HG03575 (cell line): ENCODE results near the gene ABLIM1.

ENCODE experiments used
- ATAC-seq: cut with Tn5 transposase; IDR thresholded peaks from one replicate; pipeline ENCODE4 v1.9.1; 2021; ENCODE audit not compliant: unreplicated experiment, insufficient number of reproducible peaks, low FRiP score; ENCODE audit errors: extremely low read depth

The ABLIM1 gene

GRCh38 chr10:114650831-114651230 lies 7.2 kb downstream of the ABLIM1 start:
- ATAC-seq = no peak

DNA sequence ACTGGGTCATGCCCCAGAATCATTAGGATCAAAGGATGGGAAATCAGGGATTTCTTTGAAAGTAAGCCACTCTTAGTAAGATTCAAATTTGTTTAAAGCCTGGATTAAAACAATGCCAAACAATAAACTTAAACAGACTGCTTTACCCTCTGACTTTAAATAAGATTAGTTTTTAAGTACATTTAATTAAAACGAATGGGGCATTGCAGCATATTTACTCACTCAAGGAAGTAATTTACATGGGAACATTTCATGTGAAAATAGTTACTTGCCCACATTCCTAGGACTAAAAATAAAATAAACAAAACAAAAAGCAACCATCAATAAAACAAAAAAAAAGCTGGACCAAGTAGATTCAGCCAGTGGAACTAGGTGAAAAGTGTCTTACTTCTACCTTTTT lies 7.8 kb downstream of the ABLIM1 start:
- ATAC-seq = no peak

- ATAC-seq = no peak
These were observed 8.7 kb downstream of the ABLIM1 start for GRCh38 chr10:114649217-114649903.

DNA sequence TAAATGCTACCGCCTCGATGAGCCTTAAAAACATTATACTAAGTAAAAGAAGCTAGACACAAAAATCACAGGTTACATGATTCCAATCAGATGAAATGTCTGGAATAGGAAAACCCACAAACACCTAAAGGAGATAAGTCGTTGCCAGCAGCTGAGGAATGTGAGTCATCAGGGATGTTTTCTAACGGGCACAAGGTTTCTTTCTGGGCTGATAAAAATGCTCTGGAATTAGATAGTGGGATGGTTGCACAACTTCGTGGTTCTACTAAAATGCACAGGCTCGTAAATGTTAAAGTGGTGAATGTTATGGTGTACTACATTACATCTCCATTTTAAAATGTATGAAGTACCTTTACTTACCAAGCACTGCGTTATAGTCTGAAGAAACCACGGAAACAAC lies 9.7 kb downstream of the ABLIM1 start:
- ATAC-seq = no peak

DNA sequence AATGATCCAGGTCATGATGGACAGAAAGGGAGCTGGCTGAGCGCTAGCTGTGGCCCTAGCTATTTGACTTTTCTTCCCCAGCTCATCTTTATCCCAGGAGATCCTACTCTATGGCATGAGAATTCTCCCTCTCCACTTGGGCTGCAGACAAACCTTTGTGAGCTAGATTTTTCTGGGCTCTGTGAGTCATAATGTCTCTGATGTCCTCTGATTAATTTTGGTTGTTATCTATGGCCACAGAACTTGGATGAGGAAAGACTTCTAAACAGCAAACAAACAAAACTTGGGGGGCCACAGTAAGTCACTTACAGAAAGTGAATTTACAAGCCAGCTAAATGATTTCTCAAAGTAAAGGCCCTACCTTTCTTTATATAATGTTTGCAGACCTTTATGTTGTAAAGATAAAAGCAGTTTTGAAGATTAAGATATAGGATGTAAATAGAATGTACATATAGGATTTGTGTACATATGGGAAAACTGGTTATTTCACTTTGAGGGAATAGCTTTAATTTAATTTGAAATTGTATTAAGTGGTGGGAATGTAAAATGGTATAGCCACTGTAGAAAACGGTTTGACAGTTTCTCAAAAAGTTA lies 10.4 kb downstream of the ABLIM1 start:
- ATAC-seq = no peak

DNA sequence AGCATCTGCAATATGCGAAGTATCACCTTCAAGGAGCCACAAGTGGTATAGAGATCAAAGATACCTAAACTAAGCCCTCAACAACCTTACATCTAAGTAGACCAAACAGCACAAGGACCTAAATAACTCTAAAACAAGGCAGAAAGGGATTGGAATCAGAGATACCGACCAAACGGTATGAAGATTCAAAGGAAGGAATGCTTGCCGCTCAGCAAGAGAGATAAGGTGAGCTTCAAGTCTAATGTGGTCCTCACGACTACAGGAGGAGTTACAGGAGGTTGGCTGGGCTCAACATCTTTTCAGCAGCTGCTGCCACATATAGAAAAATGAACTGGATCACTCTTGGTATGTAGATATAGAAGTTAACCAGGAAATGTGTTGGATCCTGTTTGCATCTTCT lies 11.6 kb downstream of the ABLIM1 start:
- ATAC-seq = no peak

DNA sequence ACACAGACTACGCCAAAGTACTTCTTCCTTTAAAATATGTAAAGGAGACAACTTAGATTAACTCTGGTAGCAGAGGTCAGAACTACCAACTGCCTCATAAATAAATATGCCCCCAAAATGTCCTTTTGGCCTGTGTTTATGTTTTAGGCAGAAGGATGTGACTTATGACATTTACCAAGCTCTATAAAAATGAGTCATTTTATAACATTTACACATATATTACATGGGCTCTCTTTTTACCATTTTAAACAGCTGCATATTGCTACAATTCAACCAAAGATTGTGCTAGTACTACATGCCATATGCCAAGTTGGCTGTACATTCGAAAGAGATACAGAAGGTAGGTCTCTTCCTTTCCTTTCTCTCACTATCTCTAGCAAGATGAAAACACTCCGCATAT lies 12.4 kb downstream of the ABLIM1 start:
- no peak for ATAC-seq

DNA sequence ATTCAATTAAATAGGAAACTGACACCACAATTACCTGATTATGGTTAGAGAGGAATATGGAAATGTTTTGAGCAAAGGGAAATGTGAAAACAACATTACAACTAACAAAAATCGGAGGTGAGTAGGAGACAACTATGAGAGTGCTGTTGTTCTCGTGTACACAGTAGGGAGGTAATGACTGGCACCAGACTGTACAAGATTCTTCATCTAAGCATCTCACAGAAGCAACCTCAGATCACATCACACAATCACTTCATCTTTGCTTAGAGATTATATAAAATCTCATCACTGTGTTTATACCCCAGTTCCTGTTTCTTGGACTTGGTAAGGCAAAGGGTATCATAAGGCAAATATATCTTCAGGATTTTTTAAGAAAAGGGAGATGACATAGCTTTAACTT lies 14.9 kb downstream of the ABLIM1 start:
- ATAC-seq = no peak

DNA sequence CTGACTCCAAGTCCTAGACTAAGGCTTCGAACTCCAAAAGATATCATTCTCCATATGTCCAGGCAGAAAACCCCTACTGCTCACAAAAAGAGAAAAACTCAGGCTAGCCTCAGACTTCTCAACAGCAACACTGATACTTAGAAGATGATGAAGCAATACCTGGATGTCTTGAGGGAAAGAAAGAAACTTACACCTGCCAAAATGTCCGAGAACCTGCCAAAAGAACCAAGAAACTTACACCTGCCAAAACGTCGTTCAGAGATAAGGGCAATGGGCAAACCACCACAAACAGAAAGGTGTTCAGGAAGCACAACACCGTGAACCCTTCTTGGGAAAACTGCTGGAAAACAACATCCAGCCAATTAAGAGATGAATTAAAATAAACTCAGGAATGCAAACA lies 15.3 kb downstream of the ABLIM1 start:
- no peak for ATAC-seq

DNA sequence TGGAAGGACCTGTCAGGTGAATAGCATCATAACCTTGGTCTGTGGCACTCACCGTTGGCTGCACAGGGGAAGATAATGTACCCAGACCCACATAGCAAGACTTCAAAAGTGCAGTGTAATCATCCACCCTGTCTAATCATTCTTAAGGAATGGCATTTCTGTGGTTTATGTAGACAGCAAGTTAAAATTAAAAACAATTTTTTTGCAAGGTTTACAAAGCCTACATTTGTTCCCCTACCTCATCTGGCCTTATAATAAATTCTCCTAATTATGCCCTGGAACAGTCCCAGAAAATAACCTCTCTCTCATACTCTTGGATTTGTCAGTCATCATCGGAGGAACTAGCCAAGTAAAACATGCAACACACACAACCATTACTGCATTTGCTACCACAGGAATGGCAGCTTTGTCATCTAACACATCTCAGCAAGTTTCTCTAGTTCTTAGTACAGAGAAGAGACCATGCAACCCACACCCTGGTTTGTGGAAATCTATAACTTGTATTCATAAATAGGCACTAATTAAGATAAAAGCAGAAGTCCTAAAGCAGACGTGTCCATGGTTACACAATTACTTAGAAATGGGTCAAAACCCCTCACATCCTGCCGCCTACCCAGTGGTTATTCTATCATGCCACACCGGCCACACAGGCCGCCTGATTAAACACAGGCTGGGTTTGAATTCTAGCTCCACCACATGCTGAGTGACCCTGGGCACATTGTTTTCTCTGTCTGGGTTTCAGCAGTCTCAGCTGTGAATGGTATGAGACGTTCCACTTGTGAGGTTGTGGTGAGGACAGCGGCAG lies 19.1 kb downstream of the ABLIM1 start:
- no peak for ATAC-seq

DNA sequence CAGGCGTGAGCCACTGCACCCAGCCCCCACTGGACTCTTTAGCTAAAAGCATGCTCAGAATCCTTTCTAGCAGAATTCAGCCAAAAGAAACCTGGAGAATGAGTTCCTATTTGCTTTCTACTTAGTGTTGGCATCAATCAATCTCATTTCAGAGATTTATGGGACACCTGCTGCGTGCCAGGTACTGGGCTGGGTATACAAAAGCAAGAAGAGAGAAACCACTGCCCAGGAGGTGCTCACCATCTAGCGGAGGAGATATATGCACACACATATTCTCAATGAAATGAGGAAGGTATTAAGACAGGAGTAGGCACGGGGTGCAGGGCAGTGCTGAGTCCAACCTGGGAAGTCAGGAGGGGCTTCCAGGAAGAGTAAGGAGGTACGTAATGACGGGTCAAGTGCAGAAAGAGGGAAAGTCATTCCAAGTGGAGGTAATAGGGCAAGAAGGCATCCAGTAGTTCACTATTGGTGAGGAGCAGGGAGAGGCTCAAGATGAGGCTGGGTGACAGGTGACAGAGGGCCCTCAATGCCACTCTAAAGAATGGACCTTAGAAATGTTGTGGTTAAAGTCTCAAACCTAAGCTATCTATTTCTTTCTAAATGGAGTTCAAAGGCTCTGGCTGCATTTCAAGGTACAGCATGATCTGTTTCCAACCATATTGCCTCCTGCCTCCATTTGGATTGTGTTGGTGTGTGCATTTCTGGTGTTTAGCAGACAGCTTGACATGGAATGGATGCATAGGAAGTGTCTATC lies 22.1 kb downstream of the ABLIM1 start:
- ATAC-seq = no peak

GRCh38 chr10:114635101-114635500 lies 23.0 kb downstream of the ABLIM1 start:
- ATAC-seq = no peak

DNA sequence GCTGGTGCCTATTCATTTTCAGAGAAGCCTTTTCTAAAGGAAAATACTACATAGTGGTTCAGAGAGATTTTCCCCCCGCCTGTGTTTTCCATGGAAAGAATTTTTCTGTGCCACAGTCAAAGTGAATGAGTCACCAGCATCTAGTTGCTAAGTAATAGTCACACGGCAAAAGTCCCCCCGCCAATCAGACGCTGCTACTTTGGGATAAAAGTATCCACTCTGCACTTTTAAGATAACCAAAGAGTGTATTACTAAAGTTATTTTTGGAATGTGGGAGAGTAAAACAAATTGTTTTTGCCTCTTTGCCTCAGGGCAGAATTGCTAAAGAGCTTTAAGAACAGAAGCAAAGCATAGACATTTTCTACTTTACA lies 23.5 kb downstream of the ABLIM1 start:
- no peak for ATAC-seq

GRCh38 chr10:114632869-114633715 lies 25.0 kb downstream of the ABLIM1 start:
- no peak for ATAC-seq

- ATAC-seq = no peak
These were observed 26.2 kb downstream of the ABLIM1 start for GRCh38 chr10:114631666-114632417.

DNA sequence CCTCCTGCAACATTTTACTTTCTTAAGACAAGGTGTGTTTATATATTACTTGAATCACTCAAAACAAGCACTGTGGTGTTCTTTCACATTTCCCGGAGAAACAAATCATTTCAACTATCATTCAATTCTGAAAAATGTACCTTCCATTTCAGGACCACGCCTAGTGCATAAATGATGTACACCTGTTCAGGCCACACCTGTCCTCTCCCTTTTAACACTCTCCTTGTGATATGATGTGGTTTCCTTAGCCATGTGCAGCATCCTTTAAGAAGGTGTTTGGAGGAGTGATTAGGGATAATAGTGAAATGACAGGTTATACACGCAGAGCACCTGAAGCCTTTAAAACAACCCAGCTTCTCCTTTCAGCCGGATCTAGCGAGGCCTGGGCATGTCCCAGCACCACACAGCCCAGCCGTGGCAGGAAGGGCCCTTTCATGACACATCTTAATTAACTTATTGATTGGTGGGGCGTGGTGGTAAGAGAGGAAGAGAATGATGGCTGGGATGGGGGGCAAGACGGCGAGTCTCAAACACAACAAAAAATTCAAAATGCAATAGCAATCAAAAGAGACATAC lies 26.9 kb downstream of the ABLIM1 start:
- no peak for ATAC-seq

DNA sequence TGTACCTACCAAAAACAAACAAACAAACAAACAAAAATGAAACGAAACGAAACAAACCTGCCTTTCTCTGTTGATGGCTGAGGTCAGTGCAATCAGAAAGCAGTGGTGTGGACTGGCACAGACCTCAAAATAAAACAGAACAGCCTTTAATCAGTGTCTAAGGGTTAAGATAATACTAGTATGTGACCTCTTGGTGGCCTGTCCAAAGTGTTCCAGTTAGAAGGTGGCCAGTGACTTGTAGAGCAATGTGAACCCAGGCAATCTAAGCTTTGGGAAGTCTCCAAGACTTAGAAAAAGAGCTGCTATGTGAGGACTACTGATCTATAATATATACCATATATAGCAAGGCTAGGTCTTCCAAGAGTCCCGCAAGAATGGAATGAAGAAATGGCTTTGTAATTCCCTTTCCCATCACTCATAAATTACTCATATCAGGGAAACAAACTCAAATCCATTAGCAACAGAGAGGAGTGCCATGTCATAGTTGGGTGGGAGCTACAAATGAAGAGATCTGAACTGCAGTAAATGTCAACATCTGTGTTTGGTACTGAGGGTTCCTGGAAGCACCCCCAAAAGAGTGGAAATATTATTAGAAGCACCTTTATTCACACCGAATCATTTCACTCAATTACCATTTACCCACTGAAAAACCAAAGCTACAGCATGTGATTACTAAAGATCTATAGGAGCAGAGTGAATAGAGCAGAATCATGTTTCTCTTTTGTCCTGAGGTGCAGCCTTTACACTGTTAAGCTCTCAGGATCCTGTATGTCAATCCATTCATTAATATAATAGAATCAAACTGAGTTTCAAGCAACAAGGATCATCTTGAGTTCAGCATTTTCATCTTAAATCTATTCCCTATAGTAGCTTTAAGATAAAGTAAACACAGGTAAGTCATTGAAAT lies 28.0 kb downstream of the ABLIM1 start:
- ATAC-seq = no peak
